Common myeloid progenitor, CD34-positive (primary cell): ENCODE results near the gene RHBDD1.

Experiments used
- CTCF ChIA-PET: fragments of 350-600 bp; sonication (Branson Sonifier 250); formaldehyde crosslinking; loops from one replicate; lab custom pipeline; 2021; ENCODE audit warnings: antibody characterized with exemption; lab: Charles Lee
- POLR2A ChIA-PET: fragments of 350-600 bp; sonication (Branson Sonifier 250); formaldehyde crosslinking; loops from one replicate; lab custom pipeline; 2021; ENCODE audit warnings: antibody characterized with exemption; lab: Charles Lee
- DNase-seq, 3 donors: peaks; one replicate each; pipeline versions ENCODE4 v3.0.0 to v3.0.0-alpha.2; 2013
- H3K27ac ChIP-seq, 2 experiments: 1 replicate in 1 of 2; 2 replicates in 1 of 2; pipeline ENCODE4 v1.7.0; 2013; ENCODE audit warnings: inconsistent platforms in 2 of 2, low read length in 2 of 2, mild to moderate bottlenecking in 2 of 2, low read depth in 1 of 2, moderate library complexity in 1 of 2; ENCODE audit not compliant: severe bottlenecking in 2 of 2, insufficient read depth in 1 of 2, poor library complexity in 1 of 2
- H3K27me3 ChIP-seq, 5 experiments: replicated peaks in 2 of 5; 1 replicate in 3 of 5; 2 replicates in 2 of 5; pipeline versions ENCODE4 v1.6.1 to v1.7.0; 2013; ENCODE audit warnings: low read length in 4 of 5, mild to moderate bottlenecking in 2 of 5, moderate library complexity in 2 of 5, inconsistent platforms in 1 of 5; ENCODE audit not compliant: insufficient read depth in 5 of 5, control insufficient read depth in 4 of 5
- H3K36me3 ChIP-seq, 4 experiments: 1 replicate in 2 of 4; 2 replicates in 2 of 4; pipeline versions ENCODE4 v1.6.1 to v1.7.0; 2013; ENCODE audit warnings: low read length in 3 of 4, control low read depth in 1 of 4, mild to moderate bottlenecking in 1 of 4; ENCODE audit not compliant: control insufficient read depth in 4 of 4, insufficient read depth in 4 of 4
- H3K4me1 ChIP-seq, 4 experiments: 1 replicate in 3 of 4; 2 replicates in 1 of 4; pipeline versions ENCODE4 v1.6.1 to v1.7.1; 2013; ENCODE audit warnings: low read length in 3 of 4, mild to moderate bottlenecking in 3 of 4, control low read depth in 1 of 4, inconsistent platforms in 1 of 4, moderate library complexity in 1 of 4; ENCODE audit not compliant: control insufficient read depth in 4 of 4, insufficient read depth in 4 of 4; ENCODE audit errors: control extremely low read depth in 1 of 4
- H3K4me3 ChIP-seq, 7 experiments: 1 replicate in 4 of 7; 2 replicates in 3 of 7; pipeline versions ENCODE4 v1.5.1 to v1.7.0; 2013; ENCODE audit warnings: mild to moderate bottlenecking in 7 of 7, low read length in 6 of 7, moderate library complexity in 6 of 7, inconsistent platforms in 2 of 7, low read depth in 2 of 7, control low read depth in 1 of 7; ENCODE audit not compliant: insufficient read depth in 4 of 7, control insufficient read depth in 1 of 7; ENCODE audit errors: extremely low read depth in 1 of 7
- H3K9me3 ChIP-seq, 5 experiments: 1 replicate in 4 of 5; 2 replicates in 1 of 5; pipeline versions ENCODE4 v1.6.1 to v1.7.1; 2013; ENCODE audit warnings: low read length in 4 of 5, mild to moderate bottlenecking in 2 of 5, inconsistent platforms in 1 of 5, low read depth in 1 of 5, moderate library complexity in 1 of 5; ENCODE audit not compliant: control insufficient read depth in 4 of 5, insufficient read depth in 2 of 5; ENCODE audit errors: control extremely low read depth in 1 of 5
- WGBS: methylation state at CpG from one replicate; pipeline ENCODE4 v1.1.5; 2013; ENCODE audit not compliant: insufficient coverage; 5-methylcytosine and 5-hydroxymethylcytosine counted together

Gene RHBDD1

DNA sequence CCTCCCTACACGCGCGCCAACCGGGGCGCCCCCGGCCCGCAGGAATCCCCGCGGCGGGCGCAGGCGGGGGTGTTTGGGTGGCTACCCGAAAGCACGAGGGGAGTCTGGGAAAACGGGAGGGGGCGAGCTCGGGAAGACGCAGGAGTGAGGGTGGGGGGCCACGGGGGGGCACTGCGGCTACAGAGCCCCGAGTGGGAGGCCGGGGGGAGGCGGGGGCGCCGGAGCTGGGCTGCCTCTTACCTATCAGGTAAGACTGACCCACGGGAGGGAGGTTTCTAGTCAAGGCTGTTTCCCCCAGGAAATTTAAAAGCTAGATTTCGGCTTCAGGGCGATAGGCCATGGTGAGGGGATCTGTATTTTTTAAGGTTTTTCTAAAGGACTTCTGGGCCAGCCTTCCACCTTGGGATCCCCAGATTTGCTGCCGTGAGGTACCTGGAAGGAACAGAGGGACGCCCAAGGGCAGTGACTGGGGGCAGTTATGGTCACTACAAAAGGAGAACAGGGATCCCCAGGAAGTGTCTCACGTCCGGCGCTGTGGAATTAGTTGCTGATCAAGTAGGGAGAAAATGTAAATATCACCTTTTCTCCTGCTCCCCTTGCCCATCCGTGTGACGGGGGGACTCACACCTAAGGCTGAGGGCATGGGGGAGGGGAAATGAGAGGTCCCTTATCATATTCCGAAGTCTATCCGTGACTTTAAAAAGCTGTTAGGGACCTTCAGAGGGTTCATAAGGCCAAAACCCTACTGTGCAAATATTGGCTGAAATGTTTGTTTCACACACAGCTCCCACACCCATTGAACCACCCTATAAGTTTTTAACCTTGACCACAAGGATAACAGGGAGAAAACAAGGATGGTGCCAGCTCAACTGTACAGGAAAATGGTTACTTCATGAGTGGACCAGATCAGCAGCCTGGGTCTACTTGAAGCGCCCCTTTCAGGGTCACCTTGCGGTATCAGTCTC, 35.6 kb upstream of the RHBDD1 start:
- Histone ChIP-seq H3K4me3 (peak overlapping the region; percentile 36 to 74 (median 55)), H3K4me1 (peaks cover 0 to 34% (median 31%) of the 10 kb centered on the region in 4 experiments), H3K36me3 (no peaks in the 10 kb centered on the region), H3K27me3 (peaks cover 0 to 64% (median 25%) of the 10 kb centered on the region in 5 experiments), H3K9me3 (no peaks in the 10 kb centered on the region), H3K27ac (no peak overlapping the region)
- ChIA-PET POLR2A (no interaction called here), CTCF (interaction anchor here (0.8 to 4.1 kb wide), 7 partner anchors 13 to 911 kb away, joined by 3 to 16 read pairs (median 3); no protein-coding TSS in a partner anchor)
- 7% methylated on average over 21 of the region's 39 CpGs for WGBS
- DNase-seq, result no peak

DNA sequence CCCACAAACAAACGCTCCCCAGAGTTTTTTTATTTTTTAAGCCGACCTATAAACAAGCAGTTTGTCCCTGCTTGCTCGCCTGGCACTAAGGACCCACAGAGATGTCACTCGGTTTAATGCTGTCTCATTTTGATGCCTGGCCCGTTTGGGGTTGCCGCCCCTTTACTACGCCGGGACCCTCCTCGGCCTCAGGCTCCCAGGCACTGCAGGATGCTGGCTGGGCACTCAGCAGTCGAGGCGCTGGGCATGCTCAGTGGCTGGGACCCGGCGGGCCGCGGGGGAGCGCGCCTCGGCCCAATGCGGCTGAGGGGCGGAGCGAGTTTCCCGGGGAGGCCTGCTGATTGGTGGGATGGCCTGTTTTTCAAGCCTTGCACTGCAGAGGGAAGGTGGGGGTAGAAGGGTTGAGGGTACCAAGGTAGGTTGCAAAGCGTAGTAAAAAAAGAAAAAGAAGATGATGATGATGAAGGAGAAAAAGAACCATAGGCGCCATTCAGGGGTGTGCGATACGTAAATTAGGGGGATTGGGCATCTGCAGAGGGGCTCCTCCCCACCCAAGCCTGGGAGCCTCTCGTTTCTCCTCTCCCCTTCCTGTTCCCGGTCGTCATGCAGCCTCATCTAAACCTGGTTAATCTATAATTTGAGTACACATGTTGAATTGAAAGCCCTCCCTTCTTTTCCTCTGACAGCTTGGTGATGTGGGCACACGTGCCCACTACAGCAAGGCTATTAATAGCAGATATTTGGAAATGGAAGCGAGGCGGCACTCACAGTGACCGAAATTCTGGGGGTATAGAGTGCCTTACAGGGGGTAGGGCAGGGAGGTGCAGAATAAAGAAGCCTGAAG, 34.7 kb upstream of the RHBDD1 start:
- peak in 2 of 3 donors; percentile 37 to 54 for DNase-seq
- H3K36me3 ChIP-seq, result no peaks in the 10 kb centered on the region
- peaks cover 0 to 64% (median 28%) of the 10 kb centered on the region in 5 experiments for H3K27me3 ChIP-seq
- H3K4me1 ChIP-seq, result peaks cover 0 to 34% (median 31%) of the 10 kb centered on the region in 4 experiments
- no peaks in the 10 kb centered on the region for H3K9me3 ChIP-seq
- under 1% methylated on average over 9 of the region's 33 CpGs for WGBS
- ChIA-PET CTCF (interaction anchor here (0.8 to 4.1 kb wide), 14 partner anchors 11 to 1140 kb away, joined by 3 to 16 read pairs (median 6); no protein-coding TSS in a partner anchor), POLR2A (no interaction called here)
- no peak overlapping the region for H3K27ac ChIP-seq
- peak overlapping the region in 5 of 7 experiments; percentile 33 to 70 (median 42) for H3K4me3 ChIP-seq

GRCh38 chr2:226802573-226802972, 33.3 kb upstream of the RHBDD1 start:
- peaks cover 0 to 34% (median 31%) of the 10 kb centered on the region in 4 experiments for H3K4me1 ChIP-seq
- H3K36me3 ChIP-seq, result no peaks in the 10 kb centered on the region
- DNase-seq, result peak; percentile 78 to 87 (median 81)
- H3K4me3 ChIP-seq, result no peak overlapping the region
- H3K27ac ChIP-seq, result no peak overlapping the region
- H3K9me3 ChIP-seq, result no peaks in the 10 kb centered on the region
- POLR2A ChIA-PET, result interaction anchor here (0.6 kb wide), 1 partner anchor 18 kb away, joined by 3 read pairs; no protein-coding TSS in a partner anchor
- WGBS, result no CpG with 5 or more reads among the region's 4 CpGs
- CTCF ChIA-PET, result interaction anchor here (0.6 to 2.9 kb wide), 30 partner anchors 9 to 1142 kb away, joined by 3 to 15 read pairs (median 4); no protein-coding TSS in a partner anchor
- H3K27me3 ChIP-seq, result peaks cover 0 to 61% (median 25%) of the 10 kb centered on the region in 5 experiments

DNA sequence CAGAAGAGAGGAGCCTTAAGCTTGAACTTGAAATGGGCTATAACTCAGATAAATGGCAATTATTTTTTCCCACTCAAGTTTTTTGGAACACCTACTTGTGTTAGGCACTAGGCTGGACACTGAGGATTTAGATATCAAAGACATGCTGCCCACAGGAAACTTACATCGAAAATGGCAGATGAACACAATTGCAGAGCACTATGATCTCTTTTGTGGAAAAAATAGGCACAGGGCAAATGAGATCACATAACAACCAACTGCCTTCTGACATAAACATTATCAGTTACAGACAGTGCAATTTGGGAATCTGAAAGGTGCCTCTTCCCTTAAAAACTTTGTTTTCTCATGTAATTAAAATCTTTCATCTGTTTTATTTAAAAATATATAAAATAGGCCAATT, 32.4 kb upstream of the RHBDD1 start:
- Histone ChIP-seq H3K9me3 (no peaks in the 10 kb centered on the region), H3K4me3 (no peak overlapping the region), H3K27ac (no peak overlapping the region), H3K27me3 (peaks cover 0 to 58% (median 25%) of the 10 kb centered on the region in 5 experiments), H3K4me1 (peaks cover 0 to 31% (median 29%) of the 10 kb centered on the region in 4 experiments), H3K36me3 (no peaks in the 10 kb centered on the region)
- no CpG with 5 or more reads among the region's 1 CpG for WGBS
- DNase-seq, result no peak
- POLR2A ChIA-PET, result no interaction called here
- CTCF ChIA-PET, result interaction anchor here (0.7 to 2.9 kb wide), 18 partner anchors 8 to 1142 kb away, joined by 3 to 15 read pairs (median 6); no protein-coding TSS in a partner anchor

DNA sequence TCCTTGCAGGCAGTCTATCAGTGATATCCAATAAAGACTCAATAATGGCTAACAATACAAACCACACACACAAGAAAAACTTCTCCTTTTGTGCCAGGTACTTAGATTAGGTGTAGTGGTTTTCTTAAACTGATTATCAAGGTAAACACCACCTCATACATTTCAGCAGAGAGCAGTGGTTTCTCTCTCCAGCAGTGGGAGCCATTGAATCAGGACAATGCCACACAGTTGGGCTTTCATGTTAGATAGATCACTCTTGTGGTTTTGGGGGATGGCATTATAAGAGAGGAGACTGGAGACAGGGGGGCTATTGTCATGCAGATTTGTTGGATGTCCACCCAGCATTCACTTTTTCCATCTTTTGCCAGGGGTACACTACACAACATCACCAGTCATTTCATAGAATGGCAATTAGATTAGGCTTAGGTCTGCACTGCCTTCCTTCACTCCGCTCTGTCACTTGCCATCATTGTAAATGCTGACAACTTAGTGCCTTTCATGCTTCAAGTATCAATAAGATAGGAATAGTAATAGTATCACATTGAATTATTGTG, 22.6 kb upstream of the RHBDD1 start:
- Histone ChIP-seq H3K9me3 (no peaks in the 10 kb centered on the region), H3K4me3 (no peak overlapping the region), H3K36me3 (no peaks in the 10 kb centered on the region), H3K27ac (no peak overlapping the region), H3K4me1 (no peaks in the 10 kb centered on the region), H3K27me3 (peaks cover 0 to 14% (median 5%) of the 10 kb centered on the region in 5 experiments)
- no CpG with 5 or more reads among the region's 1 CpG for WGBS
- CTCF ChIA-PET, result no interaction called here
- POLR2A ChIA-PET, result no interaction called here
- DNase-seq, result no peak

DNA sequence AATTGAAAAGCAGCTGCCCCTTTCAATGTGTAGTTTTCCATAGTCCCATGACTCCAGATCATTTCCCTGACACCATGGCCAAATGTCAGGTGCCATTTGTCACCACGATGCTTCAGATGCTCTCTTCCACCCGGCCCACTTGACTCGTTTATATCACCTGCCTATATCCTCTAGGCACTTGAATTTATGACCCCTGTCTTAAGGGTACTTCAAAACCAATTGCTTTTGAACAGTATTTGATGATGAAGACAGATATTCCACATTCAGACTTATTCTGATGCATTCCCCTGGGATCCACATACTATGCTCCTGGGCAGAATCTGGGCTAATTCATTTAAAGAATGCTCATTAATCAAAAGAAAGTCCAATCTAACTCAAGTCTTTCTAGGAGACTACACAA, 16.9 kb upstream of the RHBDD1 start:
- Histone ChIP-seq H3K9me3 (peaks cover 0 to 3% (median 0%) of the 10 kb centered on the region in 5 experiments), H3K4me1 (no peaks in the 10 kb centered on the region), H3K27me3 (peaks cover 0 to 8% (median 5%) of the 10 kb centered on the region in 5 experiments), H3K4me3 (no peak overlapping the region), H3K36me3 (no peaks in the 10 kb centered on the region), H3K27ac (no peak overlapping the region)
- CTCF ChIA-PET, result interaction anchor here (1.0 to 1.1 kb wide), 2 partner anchors 16 to 17 kb away, joined by 3 read pairs; no protein-coding TSS in a partner anchor
- POLR2A ChIA-PET, result no interaction called here
- no peak for DNase-seq
- 84% methylated on average over 3 of the region's 3 CpGs for WGBS
